DOHH2 (cell line): ENCODE results near the gene SUPT20H.
A peak's percentile ranks its signal among the peaks of the same experiment; 100 is the strongest.

Source experiments
- H3F3A ChIP-seq: fragments of 200-600 bp; sonication (generic), shearing (Covaris generic); 2 replicates; pipeline ENCODE4 v1.6.0; 2016; ENCODE audit warnings: antibody characterized with exemption, mild to moderate bottlenecking; ENCODE audit not compliant: control insufficient read depth, insufficient read depth
- H3K27ac ChIP-seq: fragments of 200-600 bp; sonication (generic); 2 replicates; pipeline ENCODE4 v1.5.1; 2014; ENCODE audit warnings: low read depth, mild to moderate bottlenecking, low read length, moderate library complexity
- H3K27me3 ChIP-seq: fragments of 200-600 bp; sonication (generic); 2 replicates; pipeline ENCODE4 v1.6.1; 2014; ENCODE audit warnings: mild to moderate bottlenecking, low read length, mixed read lengths; ENCODE audit not compliant: control insufficient read depth
- H3K36me3 ChIP-seq: fragments of 200-600 bp; sonication (generic); 2 replicates; pipeline ENCODE4 v1.6.1; 2014; ENCODE audit warnings: mild to moderate bottlenecking, low read length, moderate library complexity, mixed read lengths; ENCODE audit not compliant: control insufficient read depth
- H3K4me1 ChIP-seq: fragments of 200-600 bp; sonication (generic); 2 replicates; pipeline ENCODE4 v1.6.1; 2014; ENCODE audit warnings: mild to moderate bottlenecking, low read length, mixed read lengths; ENCODE audit not compliant: control insufficient read depth
- H3K4me2 ChIP-seq: fragments of 200-600 bp; sonication (generic); 2 replicates; pipeline ENCODE4 v1.6.0; 2014; ENCODE audit warnings: mild to moderate bottlenecking, low read length, moderate library complexity
- H3K4me3 ChIP-seq: fragments of 200-600 bp; sonication (generic); 2 replicates; pipeline ENCODE4 v1.5.1; 2014; ENCODE audit warnings: mild to moderate bottlenecking, low read length, mixed read lengths
- H3K79me2 ChIP-seq: fragments of 200-600 bp; sonication (generic); 2 replicates; pipeline ENCODE4 v1.6.1; 2014; ENCODE audit warnings: mild to moderate bottlenecking, low read length, mixed read lengths; ENCODE audit not compliant: control insufficient read depth
- H3K9me2 ChIP-seq: fragments of 200-600 bp; sonication (generic); replicated peaks from 2 replicates; pipeline ENCODE4 v1.6.1; 2014; ENCODE audit warnings: mild to moderate bottlenecking, low read length, mixed read lengths; ENCODE audit not compliant: control insufficient read depth
- H3K9me3 ChIP-seq: fragments of 200-600 bp; sonication (generic); 2 replicates; pipeline ENCODE4 v1.6.1; 2014; ENCODE audit warnings: antibody characterized with exemption, low read length, mixed read lengths; ENCODE audit not compliant: control insufficient read depth, insufficient read depth
- H4K20me1 ChIP-seq: fragments of 200-600 bp; sonication (generic); 2 replicates; pipeline ENCODE4 v1.6.0; 2014; ENCODE audit warnings: low read depth, mild to moderate bottlenecking, antibody characterized with exemption, low read length, moderate library complexity; ENCODE audit not compliant: control insufficient read depth, insufficient read depth
- CTCF ChIP-seq: fragments of 200-600 bp; sonication (generic); IDR thresholded peaks from one replicate; pipeline ENCODE4 v1.5.1; 2014; ENCODE audit warnings: antibody characterized with exemption, mild to moderate bottlenecking, low read depth, low read length; ENCODE audit not compliant: poor library complexity, severe bottlenecking
- EZH2phosphoT487 ChIP-seq: fragments of 200-600 bp; sonication (generic); IDR thresholded peaks from 2 replicates; pipeline ENCODE4 v1.6.1; 2017; ENCODE audit warnings: borderline replicate concordance, mild to moderate bottlenecking, antibody characterized with exemption, low read length, moderate library complexity, mixed read lengths

The SUPT20H gene

GRCh38 chr13:37058910-37059847, at the start of gene SUPT20H:
TSS of gene SUPT20H (minus strand) at chr13:37059688. CDS start at chr13:37051490, 8,198 bp downstream.
- TF ChIP-seq CTCF (no peak), EZH2phosphoT487 (no peak)
- no peaks in the 10 kb centered on the region for H3F3A ChIP-seq
- peak within 1 kb of the TSS; percentile 47 for H3K27ac ChIP-seq
- H3K4me1 ChIP-seq: peaks cover 16% of the 10 kb centered on the region
- H3K27me3 ChIP-seq: no peaks in the 10 kb centered on the region
- H3K4me2 ChIP-seq: peak within 1 kb of the TSS; percentile 81
- H3K9me3 ChIP-seq: peaks cover 2% of the 10 kb centered on the region; the same call in 1 of the 2 replicates
- H3K36me3 ChIP-seq: peaks cover 9% of the 10 kb centered on the region
- H3K4me3 ChIP-seq: peak within 1 kb of the TSS; percentile 86
- H3K79me2 ChIP-seq: peaks cover 41% of the 10 kb centered on the region
- H4K20me1 ChIP-seq: no peaks in the 10 kb centered on the region
- no peaks in the 10 kb centered on the region for H3K9me2 ChIP-seq

DNA sequence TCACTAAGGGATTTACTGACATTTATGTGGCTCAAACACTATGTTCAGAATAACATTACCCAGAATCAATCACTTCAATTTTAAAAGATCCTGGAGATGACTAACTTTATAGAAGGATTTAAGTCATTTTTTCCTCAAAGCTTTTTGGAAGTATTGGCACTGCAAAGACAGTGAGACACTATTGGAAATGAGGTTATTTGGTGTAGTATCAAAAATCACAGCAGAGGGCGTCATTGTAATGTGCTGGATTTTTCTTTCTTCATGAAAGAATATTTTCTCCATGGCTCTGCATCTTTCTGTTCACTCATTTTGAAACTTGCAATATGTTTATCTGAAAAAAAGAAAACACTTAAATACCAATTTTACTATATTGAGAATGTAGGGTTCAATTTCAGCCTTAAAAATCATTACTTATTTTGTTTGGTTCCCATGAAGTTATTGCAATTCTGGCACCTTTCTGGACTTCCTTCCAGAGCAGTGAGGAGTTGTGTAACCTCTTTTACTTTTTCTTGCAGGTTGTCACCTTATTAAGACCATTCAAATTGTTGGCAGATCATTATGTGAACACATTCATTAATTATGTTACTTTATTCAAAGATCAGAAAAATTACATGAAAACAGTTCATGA, 49.7 kb upstream of the SUPT20H start:
- H3K9me2 ChIP-seq: no peaks in the 10 kb centered on the region
- no peaks in the 10 kb centered on the region for H4K20me1 ChIP-seq
- no peaks in the 10 kb centered on the region for H3K27me3 ChIP-seq
- no peaks in the 10 kb centered on the region for H3K9me3 ChIP-seq
- no peaks in the 10 kb centered on the region for H3K36me3 ChIP-seq
- no peaks in the 10 kb centered on the region for H3K4me1 ChIP-seq
- no peak overlapping the region for H3K4me2 ChIP-seq
- TF ChIP-seq CTCF (peak; percentile 66), EZH2phosphoT487 (no peak)
- no peaks in the 10 kb centered on the region for H3F3A ChIP-seq
- no peak overlapping the region for H3K27ac ChIP-seq
- no peaks in the 10 kb centered on the region for H3K79me2 ChIP-seq
- H3K4me3 ChIP-seq: no peak overlapping the region

GRCh38 chr13:37107868-37108267, 48.4 kb upstream of the SUPT20H start:
- H3K9me2 ChIP-seq: no peaks in the 10 kb centered on the region
- H3K4me1 ChIP-seq: no peaks in the 10 kb centered on the region
- H3K27ac ChIP-seq: no peak overlapping the region
- no peaks in the 10 kb centered on the region for H3K27me3 ChIP-seq
- no peaks in the 10 kb centered on the region for H3K79me2 ChIP-seq
- H3F3A ChIP-seq: no peaks in the 10 kb centered on the region
- no peaks in the 10 kb centered on the region for H3K36me3 ChIP-seq
- no peak overlapping the region for H3K4me2 ChIP-seq
- no peaks in the 10 kb centered on the region for H4K20me1 ChIP-seq
- TF ChIP-seq EZH2phosphoT487: no peak
- no peak for TF ChIP-seq CTCF
- H3K9me3 ChIP-seq: no peaks in the 10 kb centered on the region
- H3K4me3 ChIP-seq: no peak overlapping the region
